Mucosa of descending colon (tissue), 3 donors: Measurements from ENCODE around the gene MCM9. TPM values are rescaled to one million over a fixed set of nuclear protein-coding genes. Genes with fewer than 3 reads are reported as not detected.
A peak's percentile ranks its signal among the peaks of the same experiment; 100 is the strongest.

Experiments used
- ATAC-seq: fragments of 200-7000 bp; cut with Tn5 transposase; one replicate; pipeline ENCODE4 v1.9.1; 2020; ENCODE audit warnings: mild to moderate bottlenecking, moderate library complexity
- DNase-seq, 3 donors: peaks; one replicate each; pipeline ENCODE4 v3.0.0-alpha.2; 2020
- H3K36me3 ChIP-seq: fragments of 200-600 bp; one replicate; pipeline ENCODE4 v1.8.0; 2021; ENCODE audit warnings: low read depth, mild to moderate bottlenecking
- H3K4me1 ChIP-seq: fragments of 200-600 bp; one replicate; pipeline ENCODE4 v1.8.0; 2021; ENCODE audit warnings: low read depth, mild to moderate bottlenecking
- H3K4me3 ChIP-seq: fragments of 200-600 bp; one replicate; pipeline ENCODE4 v1.8.0; 2021; ENCODE audit warnings: mild to moderate bottlenecking
- H3K9me3 ChIP-seq: fragments of 200-600 bp; one replicate; pipeline ENCODE4 v1.8.0; 2021; ENCODE audit warnings: mild to moderate bottlenecking
- CTCF ChIP-seq: fragments of 200-600 bp; IDR thresholded peaks from one replicate; pipeline ENCODE4 v1.8.0; 2022; ENCODE audit warnings: antibody characterized with exemption, mild to moderate bottlenecking
- intact Hi-C, 2 donors: fragments of 100-400 bp; cut with DNase I in 1 of 2; cut with micrococcal nuclease in 1 of 2; formaldehyde crosslinking; loops; one replicate each; pipeline versions ENCODE4 v1.11.0 to v1.11.1; 2022; cut with DNase I, micrococcal nuclease
- total RNA-seq, 3 donors: library from RNA; stranded (reverse); fragmentation: NEBNext Ultra II Directional in 2 of 3; extraction: Animal tissue kit (Norgen Biotek cat#: 25700) in 2 of 3; gene quantifications; one replicate each; pipeline versions ENCODE4 v1.2.1 to v1.2.4, GENCODE V29; 2021 to 2023
- donor health status: DM: no; HTN: no; CAD: no; lungs with moderate emphysema.
- donor health status: DM: no; HTN: no; CAD: no.
- donor health status: DM: no; HTN: yes; CAD: no.

Gene MCM9
- total RNA-seq, 3 donors from 2014 or later = 15.7 to 26.3 (median 20.9) TPM

GRCh38 chr6:118772886-118773285 is 162.1 kb downstream of the MCM9 start:
- intact Hi-C loops = no loop called here
- ATAC-seq (no peak), DNase-seq (no peak)

GRCh38 chr6:118771253-118771652 is 163.7 kb downstream of the MCM9 start:
- intact Hi-C loops = no loop called here
- H3K9me3 ChIP-seq = no peaks in the 10 kb centered on the region
- no peaks in the 10 kb centered on the region for H3K36me3 ChIP-seq
- H3K4me3 ChIP-seq = no peak overlapping the region
- DNase-seq = no peak
- no peaks in the 10 kb centered on the region for H3K4me1 ChIP-seq
- TF ChIP-seq CTCF = no peak
- ATAC-seq = no peak

More at GRCh38 chr6:118772886-118773285, 162.1 kb downstream of the MCM9 start:
- TF ChIP-seq CTCF = no peak
- Histone ChIP-seq H3K4me3 (no peak overlapping the region), H3K4me1 (no peaks in the 10 kb centered on the region), H3K36me3 (no peaks in the 10 kb centered on the region), H3K9me3 (no peaks in the 10 kb centered on the region)

- DNase-seq (no peak), ATAC-seq (no peak)
- H3K36me3 ChIP-seq = no peaks in the 10 kb centered on the region
- H3K4me3 ChIP-seq = no peak overlapping the region
- H3K4me1 ChIP-seq = no peaks in the 10 kb centered on the region
- H3K9me3 ChIP-seq = no peaks in the 10 kb centered on the region
- TF ChIP-seq CTCF = no peak
- intact Hi-C loops = no loop called here
Observed at GRCh38 chr6:118770835-118771234, 164.1 kb downstream of the MCM9 start.

- Histone ChIP-seq H3K4me3 (no peak overlapping the region), H3K4me1 (no peaks in the 10 kb centered on the region), H3K36me3 (no peaks in the 10 kb centered on the region), H3K9me3 (no peaks in the 10 kb centered on the region)
- no peak for TF ChIP-seq CTCF
- DNase-seq (no peak), ATAC-seq (no peak)
- intact Hi-C loops = no loop called here
Observed at GRCh38 chr6:118770112-118770788, 164.7 kb downstream of the MCM9 start.

- intact Hi-C loops = no loop called here
- ATAC-seq (peak; percentile 49), DNase-seq (no peak)
- Histone ChIP-seq H3K4me3 (no peak overlapping the region), H3K9me3 (no peaks in the 10 kb centered on the region), H3K36me3 (no peaks in the 10 kb centered on the region), H3K4me1 (no peaks in the 10 kb centered on the region)
- TF ChIP-seq CTCF = no peak
Observed at GRCh38 chr6:118768904-118769325, 166.0 kb downstream of the MCM9 start.
